DOHH2 (cell line): Measurements from ENCODE around the gene LRTM2.
A peak's percentile ranks its signal among the peaks of the same experiment; 100 is the strongest.

Source experiments
- H3F3A ChIP-seq: fragments of 200-600 bp; sonication (generic), shearing (Covaris generic); 2 replicates; pipeline ENCODE4 v1.6.0; 2016; ENCODE audit warnings: antibody characterized with exemption, mild to moderate bottlenecking; ENCODE audit not compliant: control insufficient read depth, insufficient read depth
- H3K27ac ChIP-seq: fragments of 200-600 bp; sonication (generic); 2 replicates; pipeline ENCODE4 v1.5.1; 2014; ENCODE audit warnings: low read depth, mild to moderate bottlenecking, low read length, moderate library complexity
- H3K27me3 ChIP-seq: fragments of 200-600 bp; sonication (generic); 2 replicates; pipeline ENCODE4 v1.6.1; 2014; ENCODE audit warnings: mild to moderate bottlenecking, low read length, mixed read lengths; ENCODE audit not compliant: control insufficient read depth
- H3K36me3 ChIP-seq: fragments of 200-600 bp; sonication (generic); 2 replicates; pipeline ENCODE4 v1.6.1; 2014; ENCODE audit warnings: mild to moderate bottlenecking, low read length, moderate library complexity, mixed read lengths; ENCODE audit not compliant: control insufficient read depth
- H3K4me1 ChIP-seq: fragments of 200-600 bp; sonication (generic); 2 replicates; pipeline ENCODE4 v1.6.1; 2014; ENCODE audit warnings: mild to moderate bottlenecking, low read length, mixed read lengths; ENCODE audit not compliant: control insufficient read depth
- H3K4me2 ChIP-seq: fragments of 200-600 bp; sonication (generic); 2 replicates; pipeline ENCODE4 v1.6.0; 2014; ENCODE audit warnings: mild to moderate bottlenecking, low read length, moderate library complexity
- H3K4me3 ChIP-seq: fragments of 200-600 bp; sonication (generic); 2 replicates; pipeline ENCODE4 v1.5.1; 2014; ENCODE audit warnings: mild to moderate bottlenecking, low read length, mixed read lengths
- H3K79me2 ChIP-seq: fragments of 200-600 bp; sonication (generic); 2 replicates; pipeline ENCODE4 v1.6.1; 2014; ENCODE audit warnings: mild to moderate bottlenecking, low read length, mixed read lengths; ENCODE audit not compliant: control insufficient read depth
- H3K9me2 ChIP-seq: fragments of 200-600 bp; sonication (generic); replicated peaks from 2 replicates; pipeline ENCODE4 v1.6.1; 2014; ENCODE audit warnings: mild to moderate bottlenecking, low read length, mixed read lengths; ENCODE audit not compliant: control insufficient read depth
- H3K9me3 ChIP-seq: fragments of 200-600 bp; sonication (generic); 2 replicates; pipeline ENCODE4 v1.6.1; 2014; ENCODE audit warnings: antibody characterized with exemption, low read length, mixed read lengths; ENCODE audit not compliant: control insufficient read depth, insufficient read depth
- H4K20me1 ChIP-seq: fragments of 200-600 bp; sonication (generic); 2 replicates; pipeline ENCODE4 v1.6.0; 2014; ENCODE audit warnings: low read depth, mild to moderate bottlenecking, antibody characterized with exemption, low read length, moderate library complexity; ENCODE audit not compliant: control insufficient read depth, insufficient read depth
- CTCF ChIP-seq: fragments of 200-600 bp; sonication (generic); IDR thresholded peaks from one replicate; pipeline ENCODE4 v1.5.1; 2014; ENCODE audit warnings: antibody characterized with exemption, mild to moderate bottlenecking, low read depth, low read length; ENCODE audit not compliant: poor library complexity, severe bottlenecking
- EZH2phosphoT487 ChIP-seq: fragments of 200-600 bp; sonication (generic); IDR thresholded peaks from 2 replicates; pipeline ENCODE4 v1.6.1; 2017; ENCODE audit warnings: borderline replicate concordance, mild to moderate bottlenecking, antibody characterized with exemption, low read length, moderate library complexity, mixed read lengths

The LRTM2 gene

DNA sequence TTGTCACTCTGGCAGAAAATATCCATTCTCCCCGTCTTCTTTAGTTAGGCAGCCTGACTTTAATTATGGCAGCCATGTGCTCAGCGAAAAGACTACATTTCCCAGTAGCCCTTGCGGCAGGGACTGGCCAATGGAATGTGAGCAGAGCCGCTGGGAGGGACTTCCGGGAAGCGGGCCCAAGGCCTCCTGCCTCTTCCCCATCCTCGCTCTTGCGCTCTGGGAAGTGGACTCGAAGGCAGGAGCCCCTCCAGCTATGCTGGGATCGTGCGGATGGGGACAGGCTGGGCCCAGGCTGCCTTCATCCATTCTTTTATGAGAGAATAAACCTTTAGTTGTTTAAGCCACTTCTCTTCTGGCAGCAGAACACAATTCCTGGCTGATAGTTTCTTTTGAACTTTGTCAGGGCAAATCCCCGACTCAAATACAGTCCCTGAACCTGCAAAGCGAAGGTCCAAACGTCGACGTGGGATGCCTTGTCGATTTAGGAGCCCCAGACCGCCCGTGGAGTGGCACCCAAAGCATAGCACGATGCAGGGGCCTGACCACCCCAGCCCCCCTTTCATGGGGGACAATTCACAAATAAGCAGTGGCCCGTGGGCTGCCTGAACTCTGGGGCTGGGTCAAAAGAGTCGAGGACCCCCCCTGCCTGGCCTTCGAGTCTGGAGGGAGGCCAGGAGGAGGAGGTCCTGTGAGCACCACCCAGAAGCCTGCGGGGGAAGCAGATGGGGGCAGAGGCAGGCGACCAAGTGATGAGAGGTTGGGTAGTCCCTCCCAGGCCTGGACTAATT lies 15.6 kb upstream of the LRTM2 start:
- Histone ChIP-seq H3K4me3 (peak overlapping the region; percentile 29; the same call in 1 of the 2 replicates), H3K4me1 (peaks cover 34% of the 10 kb centered on the region), H3K4me2 (peak overlapping the region; percentile 50), H3K27me3 (no peaks in the 10 kb centered on the region), H4K20me1 (no peaks in the 10 kb centered on the region), H3K27ac (no peak overlapping the region), H3K9me3 (no peaks in the 10 kb centered on the region), H3K36me3 (no peaks in the 10 kb centered on the region), H3F3A (no peaks in the 10 kb centered on the region), H3K79me2 (no peaks in the 10 kb centered on the region), H3K9me2 (no peaks in the 10 kb centered on the region)
- TF ChIP-seq EZH2phosphoT487 (no peak), CTCF (no peak)

GRCh38 chr12:1805441-1806081 lies 14.8 kb upstream of the LRTM2 start:
- Histone ChIP-seq H3F3A (no peaks in the 10 kb centered on the region), H3K4me2 (no peak overlapping the region), H3K9me2 (no peaks in the 10 kb centered on the region), H3K27ac (no peak overlapping the region), H3K79me2 (no peaks in the 10 kb centered on the region), H3K4me3 (no peak overlapping the region), H3K27me3 (no peaks in the 10 kb centered on the region), H4K20me1 (no peaks in the 10 kb centered on the region), H3K9me3 (no peaks in the 10 kb centered on the region), H3K36me3 (no peaks in the 10 kb centered on the region), H3K4me1 (peaks cover 26% of the 10 kb centered on the region)
- TF ChIP-seq EZH2phosphoT487: no peak
- no peak for TF ChIP-seq CTCF

GRCh38 chr12:1806301-1807086 lies 13.9 kb upstream of the LRTM2 start:
- H3K4me3 ChIP-seq: no peak overlapping the region
- no peaks in the 10 kb centered on the region for H3K9me3 ChIP-seq
- H3K27me3 ChIP-seq: no peaks in the 10 kb centered on the region
- no peaks in the 10 kb centered on the region for H4K20me1 ChIP-seq
- no peaks in the 10 kb centered on the region for H3F3A ChIP-seq
- H3K4me1 ChIP-seq: peaks cover 17% of the 10 kb centered on the region
- H3K27ac ChIP-seq: no peak overlapping the region
- no peak overlapping the region for H3K4me2 ChIP-seq
- H3K36me3 ChIP-seq: no peaks in the 10 kb centered on the region
- TF ChIP-seq CTCF (no peak), EZH2phosphoT487 (no peak)
- no peaks in the 10 kb centered on the region for H3K9me2 ChIP-seq
- H3K79me2 ChIP-seq: no peaks in the 10 kb centered on the region
